HepG2 (cell line): ENCODE measurements around the gene DCAF4. TPM values are rescaled to one million over a fixed set of nuclear protein-coding genes. Genes with fewer than 3 reads are reported as not detected.
A peak's percentile ranks its signal among the peaks of the same experiment; 100 is the strongest.

Experiments used
- BORCS8-MEF2B ChIP-seq: sonication (generic); formaldehyde crosslinking; IDR thresholded peaks from 2 replicates; pipeline ENCODE4 v1.8.0; 2022; ENCODE audit warnings: mild to moderate bottlenecking, missing genetic modification reagents
- DMTF1 ChIP-seq: sonication (generic); formaldehyde crosslinking; IDR thresholded peaks from 2 replicates; pipeline ENCODE4 v1.4.0; 2020; ENCODE audit warnings: mild to moderate bottlenecking, missing genetic modification reagents
- ESRRA ChIP-seq: sonication (generic); formaldehyde crosslinking; IDR thresholded peaks from 2 replicates; pipeline ENCODE4 v1.5.1; 2020; ENCODE audit warnings: mild to moderate bottlenecking, low read depth, missing genetic modification reagents
- HNF4G ChIP-seq, 2 experiments: sonication (generic) in 1 of 2; formaldehyde crosslinking in 1 of 2; IDR thresholded peaks; 2 replicates each; pipeline versions ENCODE4 v1.4.0 to v1.6.1; 2011 to 2020; ENCODE audit warnings: borderline replicate concordance in 2 of 2, low read depth in 2 of 2, mild to moderate bottlenecking in 2 of 2, low read length in 1 of 2, missing genetic modification reagents in 1 of 2, moderate library complexity in 1 of 2
- HNRNPK ChIP-seq: fragments of 200-400 bp; formaldehyde crosslinking; IDR thresholded peaks from 2 replicates; pipeline ENCODE4 v1.6.1; 2018; ENCODE audit warnings: low read length, low read depth, moderate library complexity, mild to moderate bottlenecking; ENCODE audit not compliant: poor library complexity, severe bottlenecking
- KDM5B ChIP-seq: sonication (generic); formaldehyde crosslinking; IDR thresholded peaks from 2 replicates; pipeline ENCODE4 v1.4.0; 2020; ENCODE audit warnings: missing genetic modification reagents, mild to moderate bottlenecking, borderline replicate concordance
- KLF9 ChIP-seq: IDR thresholded peaks from 2 replicates; pipeline ENCODE4 v1.6.1; 2016; ENCODE audit warnings: low read depth
- POLR2AphosphoS5 ChIP-seq: IDR thresholded peaks from 2 replicates; pipeline ENCODE4 v1.6.1; 2012; ENCODE audit warnings: low read depth, low read length
- RARG ChIP-seq: sonication (generic); formaldehyde crosslinking; IDR thresholded peaks from 2 replicates; pipeline ENCODE4 v1.4.0; 2020; ENCODE audit warnings: low read depth, mild to moderate bottlenecking, missing genetic modification reagents
- SP2 ChIP-seq: sonication (generic); formaldehyde crosslinking; IDR thresholded peaks from 2 replicates; pipeline ENCODE4 v1.5.1; 2020; ENCODE audit warnings: mild to moderate bottlenecking, missing genetic modification reagents
- THAP7 ChIP-seq: sonication (generic); formaldehyde crosslinking; IDR thresholded peaks from 2 replicates; pipeline ENCODE4 v1.8.1; 2023; ENCODE audit warnings: mild to moderate bottlenecking, missing genetic modification reagents
- ZNF253 ChIP-seq: sonication (generic); formaldehyde crosslinking; IDR thresholded peaks from 2 replicates; pipeline ENCODE4 v1.8.0; 2022; ENCODE audit warnings: mild to moderate bottlenecking, missing genetic modification reagents, borderline replicate concordance
- ZNF407 ChIP-seq: sonication (generic); formaldehyde crosslinking; IDR thresholded peaks from one replicate; pipeline ENCODE4 v1.5.1; 2020; ENCODE audit warnings: mild to moderate bottlenecking, missing genetic modification reagents; ENCODE audit errors: not compliant biosample characterization
- polyA plus RNA-seq, 8 experiments: library from polyadenylated mRNA; depleted of rRNA in 3 of 8; stranded (reverse) in 7 of 8; unstranded in 1 of 8; fragments of >200 nt; fragmentation: Illumina TruSeq in 4 of 8; extraction: Trizol in 4 of 8; gene quantifications; 2 replicates each; pipeline versions ENCODE4 v1.2.1 to v1.2.3, GENCODE V29; 2011 to 2016; ENCODE audit warnings: low read depth in 4 of 8, missing spikeins in 1 of 8, mixed read lengths in 1 of 8; ENCODE audit not compliant: insufficient read depth in 1 of 8
- total RNA-seq, 5 experiments: library from RNA; depleted of rRNA; stranded (reverse); fragments of >200 nt; fragmentation: Illumina TruSeq; extraction: Trizol; gene quantifications; 2 replicates each; pipeline ENCODE4 v1.2.3, GENCODE V29; 2016; ENCODE audit warnings: low read depth in 1 of 5
- TF ChIP-seq, protein P1 (sequence below): sonication (generic); formaldehyde crosslinking; IDR thresholded peaks from 2 replicates; pipeline ENCODE4 v1.8.0; 2023; ENCODE audit warnings: mild to moderate bottlenecking, missing genetic modification reagents

DCAF4 gene
- total and polyA plus RNA-seq, 2 of the 13 experiments (the other 11 are each of a cell fraction or from before 2014, with no cell fraction given), result 18.8 to 21.1 TPM

DNA sequence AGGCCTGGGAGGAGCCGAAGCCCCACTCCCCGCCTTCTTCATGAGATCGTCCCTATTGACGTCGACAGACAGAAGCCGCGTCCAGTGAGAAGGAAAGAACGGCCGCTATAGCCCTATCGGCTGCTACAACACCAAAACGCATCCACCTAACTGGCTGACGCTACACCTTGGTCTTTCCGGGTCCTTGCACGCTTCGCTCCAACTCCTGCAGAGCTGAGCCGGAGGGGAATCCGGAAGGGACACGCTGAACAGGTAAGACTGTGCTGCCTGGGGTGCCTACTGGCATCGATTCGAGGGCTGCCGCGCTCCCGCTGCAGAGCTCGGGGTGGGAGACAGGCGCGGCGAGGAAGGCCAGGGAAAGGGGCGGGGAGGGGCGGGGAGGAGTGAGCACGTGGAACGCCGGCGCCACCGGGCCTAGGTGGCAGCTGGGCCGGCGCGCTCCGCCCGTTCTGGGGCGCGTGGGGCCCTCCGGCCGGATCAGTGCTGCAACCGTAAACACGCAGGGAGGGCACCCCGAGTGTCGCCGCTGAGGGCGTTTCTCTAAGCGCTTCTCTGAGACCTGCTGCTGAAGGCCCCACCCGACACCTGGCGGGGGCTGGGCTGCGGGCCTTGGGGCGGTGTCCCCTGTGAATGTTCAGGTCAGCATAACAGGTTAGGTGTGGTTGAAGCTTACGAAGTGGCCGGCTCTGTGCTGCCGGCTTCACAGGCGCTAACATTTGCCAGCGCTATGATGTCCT is at the start of gene DCAF4 (continued):
- TF ChIP-seq, protein P1, sequence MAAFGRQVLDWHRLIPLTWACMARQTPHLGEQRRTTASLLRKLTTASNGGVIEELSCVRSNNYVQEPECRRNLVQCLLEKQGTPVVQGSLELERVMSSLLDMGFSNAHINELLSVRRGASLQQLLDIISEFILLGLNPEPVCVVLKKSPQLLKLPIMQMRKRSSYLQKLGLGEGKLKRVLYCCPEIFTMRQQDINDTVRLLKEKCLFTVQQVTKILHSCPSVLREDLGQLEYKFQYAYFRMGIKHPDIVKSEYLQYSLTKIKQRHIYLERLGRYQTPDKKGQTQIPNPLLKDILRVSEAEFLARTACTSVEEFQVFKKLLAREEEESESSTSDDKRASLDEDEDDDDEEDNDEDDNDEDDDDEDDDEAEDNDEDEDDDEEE (CRISPR knock-in tag), result 0 out of 2 replicates have a peak, but pooled peaks have one; percentile 79
- TF ChIP-seq ESRRA (CRISPR knock-in tag) (peak; percentile 42; the same call in 1 of the 2 replicates), HNF4G (IDR thresholded peaks at IDR 0.05; ENCODE audit: borderline replicate concordance, low read depth, low read length) (no peak), HNF4G (CRISPR knock-in tag; IDR thresholded peaks at IDR 0.05; ENCODE audit: borderline replicate concordance, low read depth) (no peak), RARG (CRISPR knock-in tag) (no peak), THAP7 (CRISPR knock-in tag) (no peak), KDM5B (CRISPR knock-in tag) (0 out of 2 replicates have a peak, but pooled peaks have one; percentile 25), HNRNPK (peak; percentile 86), DMTF1 (no peak), POLR2AphosphoS5 (peak; percentile 70; the same call in 1 of the 2 replicates), KLF9 (0 out of 2 replicates have a peak, but pooled peaks have one; percentile 61), SP2 (CRISPR knock-in tag) (peak; percentile 94), BORCS8-MEF2B (CRISPR knock-in tag) (peak; percentile 65), ZNF407 (CRISPR knock-in tag) (peak; percentile 61), ZNF253 (CRISPR knock-in tag) (no peak)
